ENCODE results near the gene IRF2BPL.

GRCh38 chr14:77014004-77014604 lies 14.4 kb downstream of the IRF2BPL start:
- no peak for TF ChIP-seq CTCF (IDR thresholded peaks at IDR 0.05)
- no peak for TF ChIP-seq POLR2A (IDR thresholded peaks at IDR 0.05)
- TF ChIP-seq POLR2AphosphoS5 (IDR thresholded peaks at IDR 0.05) = peak; percentile 76

Data from prostate gland (tissue), 2 donors.